ENCODE data around the gene SLC6A17.

Gene SLC6A17

DNA sequence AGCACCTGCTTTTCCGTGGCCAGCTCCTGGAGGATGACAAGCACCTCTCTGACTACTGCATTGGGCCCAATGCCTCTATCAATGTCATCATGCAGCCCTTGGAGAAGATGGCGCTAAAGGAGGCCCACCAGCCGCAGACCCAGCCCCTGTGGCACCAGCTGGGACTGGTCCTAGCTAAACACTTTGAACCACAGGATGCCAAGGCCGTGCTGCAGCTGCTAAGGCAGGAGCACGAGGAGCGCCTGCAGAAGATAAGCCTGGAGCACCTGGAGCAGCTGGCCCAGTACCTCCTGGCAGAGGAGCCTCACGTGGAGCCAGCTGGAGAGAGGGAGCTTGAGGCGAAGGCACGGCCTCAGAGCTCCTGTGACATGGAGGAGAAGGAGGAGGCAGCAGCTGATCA is 37.6 kb upstream of the SLC6A17 start:
- no peaks in the 10 kb centered on the region for H3K4me1 ChIP-seq (ENCODE audit: insufficient read depth, low read length, severe bottlenecking)
- H3K27ac ChIP-seq (ENCODE audit: low read depth, low read length, poor library complexity, severe bottlenecking), result no peak overlapping the region
- no peak overlapping the region for H2AFZ ChIP-seq (ENCODE audit: low read length)
- no peak overlapping the region for H3K4me2 ChIP-seq (ENCODE audit: low read length)
- H3K9me3 ChIP-seq (ENCODE audit: low read length), result no peaks in the 10 kb centered on the region
- no peaks in the 10 kb centered on the region for H3K79me2 ChIP-seq (ENCODE audit: insufficient read depth, low read length)
- H3K4me3 ChIP-seq (ENCODE audit: low read depth, low read length, poor library complexity, severe bottlenecking), result no peak overlapping the region
- no peaks in the 10 kb centered on the region for H3F3A ChIP-seq (ENCODE audit: insufficient read depth, low read length)
- H4K20me1 ChIP-seq (ENCODE audit: insufficient read depth, low read length), result no peaks in the 10 kb centered on the region
- H3K9ac ChIP-seq (ENCODE audit: low read length), result no peak overlapping the region
- H3K9me2 ChIP-seq (ENCODE audit: low read depth, low read length), result no peaks in the 10 kb centered on the region
- TF ChIP-seq CTCF (IDR thresholded peaks at IDR 0.05; ENCODE audit: low read length) (no peak), EZH2 (IDR thresholded peaks at IDR 0.05; ENCODE audit: borderline replicate concordance, low read length) (no peak)
- H3K36me3 ChIP-seq (ENCODE audit: insufficient read depth, low read length), result no peaks in the 10 kb centered on the region
- peaks cover 5% of the 10 kb centered on the region; the same call in 1 of the 2 replicates for H3K27me3 ChIP-seq (ENCODE audit: insufficient read depth, low read length)

GRCh38 chr1:110113551-110113950 is 36.7 kb upstream of the SLC6A17 start:
- H3K9me3 ChIP-seq (ENCODE audit: low read length), result no peaks in the 10 kb centered on the region
- H3K4me1 ChIP-seq (ENCODE audit: insufficient read depth, low read length, severe bottlenecking), result no peaks in the 10 kb centered on the region
- no peak for TF ChIP-seq EZH2 (IDR thresholded peaks at IDR 0.05; ENCODE audit: borderline replicate concordance, low read length)
- no peak for TF ChIP-seq CTCF (IDR thresholded peaks at IDR 0.05; ENCODE audit: low read length)
- H3K79me2 ChIP-seq (ENCODE audit: insufficient read depth, low read length), result no peaks in the 10 kb centered on the region
- no peaks in the 10 kb centered on the region for H3K9me2 ChIP-seq (ENCODE audit: low read depth, low read length)
- no peak overlapping the region for H3K27ac ChIP-seq (ENCODE audit: low read depth, low read length, poor library complexity, severe bottlenecking)
- no peaks in the 10 kb centered on the region for H4K20me1 ChIP-seq (ENCODE audit: insufficient read depth, low read length)
- no peaks in the 10 kb centered on the region for H3K36me3 ChIP-seq (ENCODE audit: insufficient read depth, low read length)
- H3K4me3 ChIP-seq (ENCODE audit: low read depth, low read length, poor library complexity, severe bottlenecking), result no peak overlapping the region
- H3K9ac ChIP-seq (ENCODE audit: low read length), result no peak overlapping the region
- H2AFZ ChIP-seq (ENCODE audit: low read length), result no peak overlapping the region
- H3F3A ChIP-seq (ENCODE audit: insufficient read depth, low read length), result no peaks in the 10 kb centered on the region
- H3K27me3 ChIP-seq (ENCODE audit: insufficient read depth, low read length), result peaks cover 5% of the 10 kb centered on the region; the same call in 1 of the 2 replicates
- H3K4me2 ChIP-seq (ENCODE audit: low read length), result no peak overlapping the region

GRCh38 chr1:110114173-110114572 is 36.1 kb upstream of the SLC6A17 start:
- H3K9ac ChIP-seq (ENCODE audit: low read length), result no peak overlapping the region
- no peak overlapping the region for H3K27ac ChIP-seq (ENCODE audit: low read depth, low read length, poor library complexity, severe bottlenecking)
- H3K4me1 ChIP-seq (ENCODE audit: insufficient read depth, low read length, severe bottlenecking), result no peaks in the 10 kb centered on the region
- no peak overlapping the region for H3K4me2 ChIP-seq (ENCODE audit: low read length)
- no peak for TF ChIP-seq EZH2 (IDR thresholded peaks at IDR 0.05; ENCODE audit: borderline replicate concordance, low read length)
- TF ChIP-seq CTCF (IDR thresholded peaks at IDR 0.05; ENCODE audit: low read length), result no peak
- H3K9me3 ChIP-seq (ENCODE audit: low read length), result no peaks in the 10 kb centered on the region
- H3K36me3 ChIP-seq (ENCODE audit: insufficient read depth, low read length), result no peaks in the 10 kb centered on the region
- no peaks in the 10 kb centered on the region for H3K9me2 ChIP-seq (ENCODE audit: low read depth, low read length)
- peaks cover 5% of the 10 kb centered on the region; the same call in 1 of the 2 replicates for H3K27me3 ChIP-seq (ENCODE audit: insufficient read depth, low read length)
- H3K79me2 ChIP-seq (ENCODE audit: insufficient read depth, low read length), result no peaks in the 10 kb centered on the region
- H3K4me3 ChIP-seq (ENCODE audit: low read depth, low read length, poor library complexity, severe bottlenecking), result no peak overlapping the region
- H4K20me1 ChIP-seq (ENCODE audit: insufficient read depth, low read length), result no peaks in the 10 kb centered on the region
- no peaks in the 10 kb centered on the region for H3F3A ChIP-seq (ENCODE audit: insufficient read depth, low read length)
- no peak overlapping the region for H2AFZ ChIP-seq (ENCODE audit: low read length)
